T-helper 1 cell (primary cell): Measurements from ENCODE around the gene SLC30A3.

Experiments
- DNase-seq, 5 donors: peaks; one replicate each; pipeline ENCODE4 v3.0.0-alpha.2; 2012 to 2020

Gene SLC30A3

GRCh38 chr2:27225526-27225925, 37.3 kb downstream of the SLC30A3 start:
- DNase-seq, result no peak

GRCh38 chr2:27223416-27223815, 39.4 kb downstream of the SLC30A3 start:
- no peak for DNase-seq

GRCh38 chr2:27222407-27222806, 40.4 kb downstream of the SLC30A3 start:
- no peak for DNase-seq

- DNase-seq, result no peak
Observed at GRCh38 chr2:27221166-27221565, 41.7 kb downstream of the SLC30A3 start.

GRCh38 chr2:27220091-27220490, 42.8 kb downstream of the SLC30A3 start:
- DNase-seq, result no peak

GRCh38 chr2:27219091-27219490, 43.8 kb downstream of the SLC30A3 start:
- no peak for DNase-seq

- DNase-seq, result no peak
Observed at GRCh38 chr2:27218614-27219013, 44.2 kb downstream of the SLC30A3 start.

GRCh38 chr2:27217173-27218121, 45.4 kb downstream of the SLC30A3 start, which contains the start of gene CAD:
TSS of gene CAD (plus strand) at chr2:27217369. CDS start at chr2:27217552, 183 bp downstream.
- DNase-seq, result peak; percentile 72 to 88 (median 78)

- no peak for DNase-seq
Observed at GRCh38 chr2:27216416-27217137, 46.3 kb downstream of the SLC30A3 start.

- no peak for DNase-seq
Observed at GRCh38 chr2:27214941-27215340, 47.9 kb downstream of the SLC30A3 start.

- DNase-seq, result peak; percentile 13 to 69 (median 41)
Observed at GRCh38 chr2:27212626-27213471, 50.0 kb downstream of the SLC30A3 start.

GRCh38 chr2:27211943-27212625, 50.8 kb downstream of the SLC30A3 start, which contains the start of the genes ATRAID and SLC5A6:
TSS of gene ATRAID (plus strand) at chr2:27212041. CDS start at chr2:27212369, 328 bp downstream.
TSS of gene SLC5A6 (minus strand) at chr2:27212268. CDS start at chr2:27207650, 4,618 bp downstream.
- DNase-seq, result peak; percentile 76 to 91 (median 84)

- no peak for DNase-seq
Observed at GRCh38 chr2:27211241-27211942, 51.5 kb downstream of the SLC30A3 start.

GRCh38 chr2:27209621-27210401, 53.0 kb downstream of the SLC30A3 start:
- DNase-seq, result no peak

GRCh38 chr2:27208486-27209050, 54.3 kb downstream of the SLC30A3 start:
- no peak for DNase-seq

GRCh38 chr2:27206346-27206745, 56.5 kb downstream of the SLC30A3 start:
- no peak for DNase-seq

- no peak for DNase-seq
Observed at GRCh38 chr2:27205206-27205605, 57.6 kb downstream of the SLC30A3 start.

GRCh38 chr2:27204566-27204965, 58.3 kb downstream of the SLC30A3 start:
- no peak for DNase-seq

GRCh38 chr2:27203741-27204140, 59.1 kb downstream of the SLC30A3 start:
- no peak for DNase-seq
